Measurements from ENCODE around the gene ERG28. TPM values are rescaled to one million over a fixed set of nuclear protein-coding genes. Genes with fewer than 3 reads are reported as not detected.

The ERG28 gene
- total RNA-seq, 2 donors from 2014 or later = 5.3 to 7.1 TPM

DNA sequence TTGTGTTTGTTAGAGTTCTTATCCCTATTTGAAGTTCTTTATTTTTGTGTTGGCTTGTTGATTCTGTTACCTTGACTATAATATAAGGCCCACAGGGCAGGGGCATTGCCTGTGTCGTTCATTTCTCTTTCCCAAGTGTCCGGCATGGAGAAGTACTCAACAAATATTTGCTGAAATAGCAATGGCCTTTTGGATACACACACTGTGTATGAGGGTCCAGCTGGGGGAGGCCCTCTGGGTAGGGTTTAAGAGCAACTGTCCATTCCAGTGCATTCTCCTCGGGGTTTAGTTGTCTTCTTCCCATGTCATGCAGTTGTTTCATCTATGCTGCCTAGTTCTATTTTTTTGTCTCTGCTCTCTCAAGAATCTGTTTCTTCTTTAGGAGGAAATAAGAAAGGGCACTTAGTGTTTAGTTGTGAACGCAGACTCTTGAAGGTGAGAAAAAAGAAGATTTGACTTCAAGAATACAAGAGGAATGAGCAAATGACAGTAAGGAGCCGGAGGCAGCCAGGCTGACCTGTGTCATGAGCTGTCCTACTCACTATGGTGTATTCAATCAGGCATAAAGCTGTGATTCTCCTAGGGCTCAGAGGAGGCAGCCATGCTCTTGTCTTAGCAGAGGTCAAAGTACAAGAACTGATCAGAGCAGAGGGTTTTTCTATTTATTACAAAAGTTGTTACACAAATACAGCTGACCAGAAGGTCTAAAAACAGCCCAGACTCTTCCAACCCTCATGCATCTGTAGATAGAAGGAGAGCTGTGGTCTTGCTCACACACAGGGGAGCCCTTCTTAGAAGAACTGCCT lies 10.2 kb downstream of the ERG28 start:
- H3K4me3 ChIP-seq = no peak overlapping the region
- H3K9me3 ChIP-seq = no peaks in the 10 kb centered on the region
- H3K4me1 ChIP-seq = peaks cover 0 to 18% of the 10 kb centered on the region in 2 donors
- DNase-seq (ENCODE audit: low spot score) = no peak
- TF ChIP-seq, protein P1, sequence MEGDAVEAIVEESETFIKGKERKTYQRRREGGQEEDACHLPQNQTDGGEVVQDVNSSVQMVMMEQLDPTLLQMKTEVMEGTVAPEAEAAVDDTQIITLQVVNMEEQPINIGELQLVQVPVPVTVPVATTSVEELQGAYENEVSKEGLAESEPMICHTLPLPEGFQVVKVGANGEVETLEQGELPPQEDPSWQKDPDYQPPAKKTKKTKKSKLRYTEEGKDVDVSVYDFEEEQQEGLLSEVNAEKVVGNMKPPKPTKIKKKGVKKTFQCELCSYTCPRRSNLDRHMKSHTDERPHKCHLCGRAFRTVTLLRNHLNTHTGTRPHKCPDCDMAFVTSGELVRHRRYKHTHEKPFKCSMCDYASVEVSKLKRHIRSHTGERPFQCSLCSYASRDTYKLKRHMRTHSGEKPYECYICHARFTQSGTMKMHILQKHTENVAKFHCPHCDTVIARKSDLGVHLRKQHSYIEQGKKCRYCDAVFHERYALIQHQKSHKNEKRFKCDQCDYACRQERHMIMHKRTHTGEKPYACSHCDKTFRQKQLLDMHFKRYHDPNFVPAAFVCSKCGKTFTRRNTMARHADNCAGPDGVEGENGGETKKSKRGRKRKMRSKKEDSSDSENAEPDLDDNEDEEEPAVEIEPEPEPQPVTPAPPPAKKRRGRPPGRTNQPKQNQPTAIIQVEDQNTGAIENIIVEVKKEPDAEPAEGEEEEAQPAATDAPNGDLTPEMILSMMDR (IDR thresholded peaks at IDR 0.05) = no peak
- H3K27me3 ChIP-seq = no peaks in the 10 kb centered on the region
- peaks cover 37% of the 10 kb centered on the region for H3K36me3 ChIP-seq
- no peak overlapping the region for H3K27ac ChIP-seq

- H3K27ac ChIP-seq = no peak overlapping the region
- no peaks in the 10 kb centered on the region for H3K9me3 ChIP-seq
- H3K4me3 ChIP-seq = no peak overlapping the region
- DNase-seq (ENCODE audit: low spot score) = no peak
- H3K27me3 ChIP-seq = no peaks in the 10 kb centered on the region
- peaks cover 0 to 18% of the 10 kb centered on the region in 2 donors for H3K4me1 ChIP-seq
- TF ChIP-seq, protein P1 (IDR thresholded peaks at IDR 0.05) = no peak
- H3K36me3 ChIP-seq = peaks cover 37% of the 10 kb centered on the region
Observed at GRCh38 chr14:75649773-75650172, 10.9 kb downstream of the ERG28 start.

GRCh38 chr14:75649337-75649736 lies 11.3 kb downstream of the ERG28 start:
- peaks cover 33% of the 10 kb centered on the region for H3K36me3 ChIP-seq

GRCh38 chr14:75648066-75648838 lies 12.4 kb downstream of the ERG28 start:
- peaks cover 0 to 15% of the 10 kb centered on the region in 2 donors for H3K4me1 ChIP-seq
- H3K27ac ChIP-seq = peak overlapping the region; percentile 54 to 70
- peaks cover 32% of the 10 kb centered on the region for H3K36me3 ChIP-seq
- TF ChIP-seq, protein P1 (IDR thresholded peaks at IDR 0.05) = no peak
- peak; percentile 71 for DNase-seq (ENCODE audit: low spot score)
- H3K9me3 ChIP-seq = no peaks in the 10 kb centered on the region
- no peaks in the 10 kb centered on the region for H3K27me3 ChIP-seq
- no peak overlapping the region for H3K4me3 ChIP-seq

More at GRCh38 chr14:75649337-75649736, 11.3 kb downstream of the ERG28 start:
- no peak for DNase-seq (ENCODE audit: low spot score)
- H3K4me3 ChIP-seq = no peak overlapping the region
- H3K9me3 ChIP-seq = no peaks in the 10 kb centered on the region
- peak overlapping the region in 1 of 2 donors; percentile 70 for H3K27ac ChIP-seq
- peaks cover 0 to 18% of the 10 kb centered on the region in 2 donors for H3K4me1 ChIP-seq
- no peaks in the 10 kb centered on the region for H3K27me3 ChIP-seq
- TF ChIP-seq, protein P1 (IDR thresholded peaks at IDR 0.05) = no peak

DNA sequence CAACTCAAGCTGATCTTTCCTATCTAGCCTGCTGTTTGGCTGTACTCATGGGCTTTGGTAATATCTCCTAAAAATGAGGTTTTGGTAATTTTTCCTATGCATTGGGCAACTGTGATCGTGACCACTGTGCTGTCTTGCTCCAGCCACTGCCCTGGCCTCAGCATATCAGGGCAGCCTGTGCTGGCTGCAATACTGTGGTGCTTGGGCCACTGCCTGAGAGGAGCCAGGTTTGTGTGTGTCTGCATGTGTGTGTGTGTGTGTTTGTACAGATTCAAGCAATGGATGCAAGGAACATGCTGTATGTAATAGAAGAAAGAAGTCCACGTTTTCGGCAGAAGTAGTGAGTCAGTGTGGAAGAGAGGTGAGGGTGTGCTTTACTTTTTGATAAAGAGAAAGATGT lies 13.0 kb downstream of the ERG28 start:
- no peak for DNase-seq (ENCODE audit: low spot score)
- TF ChIP-seq, protein P1 (IDR thresholded peaks at IDR 0.05) = no peak
- peaks cover 27% of the 10 kb centered on the region for H3K36me3 ChIP-seq

More for the DNA sequence above, 13.0 kb downstream of the ERG28 start:
- no peaks in the 10 kb centered on the region for H3K9me3 ChIP-seq
- no peaks in the 10 kb centered on the region for H3K27me3 ChIP-seq
- no peak overlapping the region for H3K4me3 ChIP-seq
- H3K27ac ChIP-seq = peak overlapping the region; percentile 54 to 70
- H3K4me1 ChIP-seq = peaks cover 0 to 15% of the 10 kb centered on the region in 2 donors
